GM18520 (cell line): ENCODE results near the gene ISLR.

ENCODE experiments used
- ATAC-seq: cut with Tn5 transposase; IDR thresholded peaks from one replicate; pipeline ENCODE4 v1.9.1; 2021; ENCODE audit not compliant: unreplicated experiment

The ISLR gene

DNA sequence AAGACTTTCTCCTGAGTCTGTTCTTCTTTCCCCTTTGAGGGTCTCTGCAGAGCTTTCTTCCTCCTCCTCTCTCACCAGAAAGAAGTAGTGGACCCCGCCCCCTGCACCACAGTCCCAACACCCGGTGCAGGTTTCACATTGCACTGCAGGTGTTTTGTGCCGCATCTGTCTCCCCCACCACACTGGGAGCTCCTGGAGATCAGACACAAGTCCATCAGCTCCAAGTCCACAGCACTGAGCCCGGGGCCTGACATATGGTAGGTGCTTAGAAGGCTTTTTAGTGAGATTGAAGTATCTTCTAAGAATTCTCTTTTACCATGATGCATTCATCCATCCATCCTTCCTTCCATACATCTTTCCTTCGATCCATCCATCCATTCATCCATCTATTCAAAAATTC lies 19.2 kb downstream of the ISLR start:
- ATAC-seq: no peak

DNA sequence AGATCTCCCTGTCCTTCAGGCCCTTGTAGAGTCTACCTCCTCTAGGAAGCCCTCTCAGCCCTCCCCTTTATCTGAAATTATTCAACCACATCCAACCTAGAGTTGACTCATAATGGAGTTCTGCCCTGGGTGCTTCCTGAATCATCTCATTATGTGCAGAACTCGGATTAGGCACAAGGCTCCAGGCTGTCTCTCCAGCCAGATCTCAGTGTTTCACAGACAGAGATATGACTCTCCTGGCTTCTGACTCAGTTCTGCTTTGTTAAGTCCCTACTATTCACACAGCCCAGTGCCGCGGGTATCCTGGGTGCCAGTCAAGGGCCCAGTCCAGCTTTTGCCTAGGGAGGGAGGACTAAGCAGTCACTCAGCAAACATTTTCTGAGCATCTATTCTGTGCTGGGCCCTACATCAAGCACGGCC lies 19.8 kb downstream of the ISLR start:
- no peak for ATAC-seq

DNA sequence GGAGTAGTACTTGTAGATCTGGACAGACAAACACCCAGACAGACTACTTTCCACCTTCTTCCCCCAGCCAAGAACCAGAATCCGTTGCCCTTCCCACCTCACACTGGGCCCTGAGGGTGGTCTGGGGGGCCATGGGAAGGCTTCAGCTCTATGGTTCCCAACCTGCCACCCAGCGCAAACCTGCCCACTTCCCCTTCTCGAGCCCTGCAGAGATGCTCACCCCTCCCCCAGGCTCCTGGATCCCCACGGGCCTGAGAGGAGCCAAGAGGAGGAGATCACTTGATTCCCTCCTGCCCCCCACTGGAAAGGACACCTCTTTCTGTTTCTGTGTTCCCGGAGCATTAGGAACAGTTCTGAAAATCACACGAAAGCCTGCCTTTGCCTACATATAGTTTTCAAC lies 20.4 kb downstream of the ISLR start:
- ATAC-seq: no peak

DNA sequence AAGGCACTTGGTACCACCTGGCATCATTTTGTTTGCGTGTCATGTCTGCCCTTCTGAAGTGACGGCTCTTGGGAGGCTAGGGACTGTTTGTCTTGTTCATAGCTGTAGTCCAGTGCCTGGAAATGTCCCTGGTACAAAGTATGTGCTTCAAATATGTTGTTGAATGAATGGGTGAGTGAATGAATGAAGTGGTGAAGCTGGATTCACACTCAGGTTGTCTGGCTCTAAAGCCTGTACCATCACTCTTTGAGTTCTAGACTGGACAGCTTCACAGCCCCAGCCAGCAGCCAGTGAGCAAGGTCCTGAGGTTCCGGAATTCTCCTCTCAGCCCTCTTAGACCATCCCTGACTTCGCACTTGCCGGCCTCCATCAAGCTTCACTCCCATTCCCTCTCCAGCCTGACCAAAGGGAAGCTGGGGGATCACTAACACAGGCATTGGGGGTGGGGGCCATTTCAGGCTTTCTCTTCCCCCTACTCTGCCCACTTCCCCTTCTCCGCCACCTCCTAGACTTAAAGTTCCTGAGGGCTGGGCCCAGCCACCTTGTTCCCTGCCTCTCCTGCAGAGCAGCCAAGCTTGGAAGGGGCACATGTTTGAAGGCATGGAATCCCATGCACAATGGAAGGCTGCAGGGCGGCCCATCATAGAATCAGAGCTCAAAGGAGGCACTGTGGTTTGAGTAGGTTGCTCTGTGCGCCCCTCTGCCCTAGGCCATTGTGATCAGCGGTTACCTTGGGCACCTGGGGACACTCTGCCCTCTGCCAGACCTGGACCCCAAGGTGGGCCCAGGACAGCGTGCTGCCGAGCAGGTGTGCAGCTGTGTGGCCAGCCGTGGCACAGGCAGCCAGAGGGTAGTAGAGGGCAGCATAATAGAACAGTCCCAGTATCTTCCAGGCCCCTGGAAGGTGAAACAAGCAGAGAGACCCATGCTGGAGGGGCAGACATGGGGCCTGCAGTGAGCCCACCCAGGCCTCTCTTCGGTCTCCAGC lies 21.4 kb downstream of the ISLR start:
- no peak for ATAC-seq

DNA sequence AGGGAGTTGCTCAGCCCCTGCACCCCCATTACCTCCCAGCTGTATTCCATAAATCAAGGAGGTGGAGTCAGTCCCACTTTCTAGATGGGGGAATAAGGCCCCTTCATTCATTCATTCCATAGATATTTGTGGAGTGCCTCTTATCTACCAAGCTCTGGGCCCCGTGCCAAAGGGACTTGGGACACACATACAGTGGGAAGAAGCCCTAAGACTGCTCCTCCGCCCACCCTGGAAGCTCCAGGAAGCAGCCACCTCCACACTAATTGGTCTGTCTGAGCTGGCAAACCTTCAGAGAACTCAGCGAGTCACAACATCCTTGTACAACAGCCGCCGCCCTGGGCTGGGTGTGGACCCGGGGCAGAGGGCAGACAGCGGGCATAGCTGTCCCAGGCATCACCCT lies 22.7 kb downstream of the ISLR start:
- ATAC-seq: no peak

DNA sequence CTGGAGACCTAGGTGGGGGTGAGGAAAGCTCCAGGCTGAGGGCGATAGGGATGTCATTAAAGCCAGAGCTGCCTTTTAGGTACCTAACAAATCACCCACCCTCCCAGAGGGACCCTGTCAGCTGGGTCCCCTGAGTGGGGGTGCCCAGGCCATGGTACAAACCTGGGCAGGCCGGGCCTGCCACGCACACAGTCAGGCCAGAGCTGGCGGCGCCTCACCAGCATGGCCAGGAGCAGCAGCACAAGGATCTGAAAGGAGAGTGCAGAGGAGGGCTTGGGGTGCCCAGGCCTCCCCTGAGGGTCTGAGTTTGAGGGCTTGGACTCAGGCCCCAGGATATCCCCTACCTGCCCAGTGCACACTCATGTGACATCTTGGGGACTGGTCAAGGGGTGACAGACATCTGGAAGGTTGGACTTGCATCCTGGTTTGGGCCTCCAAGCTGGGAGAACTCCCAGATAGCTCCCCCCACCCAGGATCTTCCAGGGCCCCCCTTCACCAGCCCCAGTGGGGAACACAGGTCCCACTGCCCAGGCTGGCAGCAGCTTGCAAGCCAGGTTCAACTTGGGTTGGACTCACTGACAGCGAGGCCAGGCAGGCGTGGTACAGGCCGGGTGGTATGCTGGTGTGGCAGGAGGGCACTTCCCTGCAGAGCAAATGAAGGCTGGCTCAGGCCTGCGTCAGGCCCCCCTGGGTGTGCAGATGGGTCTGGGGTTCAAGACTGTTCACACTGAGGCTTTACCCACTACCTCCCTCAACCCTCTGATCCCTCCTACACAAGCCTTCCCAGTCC lies 23.9 kb downstream of the ISLR start:
- ATAC-seq: no peak

DNA sequence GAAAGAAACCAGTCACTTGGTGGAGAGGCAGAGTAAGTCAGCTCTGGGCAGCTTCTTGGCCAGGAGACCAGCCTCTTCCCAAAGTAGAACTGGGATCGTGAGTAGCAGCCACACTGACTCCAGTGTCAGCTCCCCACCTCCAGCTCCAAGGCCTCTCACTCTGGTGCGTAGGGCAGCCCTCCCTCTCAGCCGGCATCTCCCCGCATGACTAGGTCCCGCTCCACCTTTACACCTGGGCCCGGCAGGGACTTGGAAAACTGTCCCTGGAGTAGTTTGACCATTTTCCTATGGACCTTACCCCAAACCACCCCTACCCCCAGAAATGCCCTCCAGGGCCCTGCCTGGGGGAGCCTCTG lies 25.8 kb downstream of the ISLR start:
- ATAC-seq: no peak

DNA sequence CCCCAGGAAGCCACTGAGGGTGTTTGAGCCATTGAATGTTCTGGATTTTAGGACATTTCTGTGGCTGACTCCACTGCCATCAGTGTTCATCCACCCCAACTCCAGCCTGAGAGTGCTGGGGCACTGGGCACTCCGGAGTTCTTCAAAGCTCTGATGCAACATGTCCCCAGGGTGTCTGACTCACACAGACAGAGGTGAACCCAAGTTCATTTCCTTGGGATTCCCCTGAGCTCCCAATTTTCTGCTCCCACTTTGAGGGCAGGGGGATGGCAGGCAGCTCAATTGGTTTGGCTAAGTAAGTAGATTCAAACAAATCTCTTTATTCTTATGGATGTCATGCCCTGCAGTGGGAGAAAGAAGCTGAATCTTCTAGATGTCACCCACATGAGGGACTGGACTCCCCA lies 26.9 kb downstream of the ISLR start:
- no peak for ATAC-seq

DNA sequence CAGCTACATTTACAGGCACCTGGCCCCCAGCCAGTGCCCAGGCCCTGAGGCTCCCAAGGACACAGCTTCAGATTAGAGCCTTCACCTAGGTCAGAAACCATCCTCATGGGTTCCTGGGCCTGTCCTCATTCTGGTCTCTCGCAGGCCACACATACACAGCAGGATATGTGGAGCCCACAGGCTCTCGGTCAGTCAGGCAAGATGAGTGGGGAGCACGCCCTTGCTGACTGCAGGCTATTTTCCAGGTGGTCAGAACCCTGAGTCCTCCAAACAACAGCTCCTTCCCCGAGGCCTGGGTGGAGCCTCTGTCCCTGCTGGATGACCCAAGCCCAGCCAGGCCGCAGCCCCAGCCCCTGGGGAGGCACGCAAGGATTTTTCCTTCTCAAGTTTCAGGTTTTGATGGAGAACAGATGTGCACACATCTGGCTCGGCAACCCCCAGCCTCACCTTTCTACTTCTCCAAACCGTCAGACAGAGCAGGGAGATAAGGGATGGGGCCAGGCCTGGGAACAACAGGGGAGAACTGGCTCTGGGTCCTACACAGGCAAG lies 27.4 kb downstream of the ISLR start:
- ATAC-seq: no peak

DNA sequence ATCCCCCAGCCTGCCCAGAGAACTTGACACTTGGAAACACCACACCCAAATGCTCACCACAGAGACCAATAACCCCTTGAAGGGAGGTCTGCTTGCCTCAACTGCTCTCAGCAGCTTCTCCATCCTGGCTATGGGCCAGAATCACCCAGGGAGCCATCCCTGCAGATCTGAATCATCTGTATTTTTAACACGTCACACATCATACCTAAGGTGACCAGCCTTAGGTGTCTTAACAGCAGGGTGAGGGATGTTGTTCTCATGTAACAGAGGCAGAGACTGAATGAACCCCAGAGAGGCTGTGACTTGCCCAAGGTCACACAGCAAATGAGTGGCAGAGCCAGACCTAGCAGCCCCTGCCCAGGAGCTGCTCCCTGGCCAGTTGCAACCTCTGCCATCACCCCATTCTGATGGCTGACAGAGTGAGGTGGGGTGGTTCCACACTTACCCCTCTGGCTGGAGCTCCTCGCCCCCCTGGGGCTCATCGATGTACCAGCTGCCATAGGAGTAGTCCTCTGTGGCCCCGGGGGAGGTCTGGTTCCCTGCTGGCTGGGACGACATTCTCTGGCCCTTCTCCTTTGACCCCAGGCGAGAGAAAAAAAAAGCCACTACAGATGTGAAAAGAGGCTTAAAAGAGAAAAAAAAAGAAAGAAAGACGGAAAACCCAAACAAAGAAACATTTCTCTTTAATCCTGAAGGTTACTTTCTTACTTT lies 28.4 kb downstream of the ISLR start:
- no peak for ATAC-seq

DNA sequence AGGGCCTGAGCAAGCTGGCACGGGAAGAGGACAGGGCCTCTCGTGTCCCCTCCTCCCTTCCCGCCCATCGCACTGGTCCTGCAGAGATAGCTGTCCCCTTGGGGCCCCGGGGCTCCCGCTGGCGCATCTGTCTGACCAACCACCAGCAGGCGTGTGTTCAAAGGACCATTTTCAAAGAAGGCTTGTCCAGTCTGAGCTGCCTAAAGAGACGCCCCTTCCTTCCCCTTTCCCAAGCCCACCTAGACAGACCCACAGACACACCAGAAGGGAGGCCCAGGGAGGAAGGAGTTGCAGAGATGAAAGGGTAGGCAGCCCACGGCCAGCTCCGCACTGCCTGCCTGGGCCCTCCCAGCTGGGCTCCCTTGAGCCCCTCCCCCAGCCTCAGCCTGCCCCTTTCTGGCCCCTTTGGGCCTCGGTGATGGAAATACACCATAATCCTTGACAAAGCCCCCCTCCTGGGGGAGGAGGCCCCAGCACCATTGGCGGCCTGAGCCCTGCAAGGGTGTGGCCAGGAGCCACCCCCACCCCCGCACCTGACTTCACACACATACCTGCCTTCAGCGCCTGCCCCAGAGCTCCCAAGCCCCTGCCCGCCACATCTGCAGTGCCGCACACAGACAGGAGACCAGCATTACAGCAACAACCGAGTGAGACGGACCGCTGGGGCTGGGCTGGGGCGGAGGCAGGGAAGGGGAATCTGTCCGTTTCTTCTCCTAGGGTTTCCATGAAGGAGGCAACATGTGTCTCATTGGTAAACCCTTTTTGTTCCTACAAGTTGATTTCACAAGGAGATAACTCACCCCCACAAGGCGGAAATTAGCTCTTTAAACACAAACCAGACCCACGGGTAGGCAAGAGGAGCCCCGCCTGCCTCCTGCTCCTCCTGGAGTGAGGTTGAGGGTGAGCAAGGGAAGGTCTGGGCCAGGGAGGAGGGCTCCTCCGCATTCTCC lies 29.2 kb downstream of the ISLR start, which contains the start of gene STRA6:
TSS of gene STRA6 (minus strand) at position 336 of the 950 bp plus-strand sequence. CDS start 520 bp downstream, outside the sequence.
- no peak for ATAC-seq

DNA sequence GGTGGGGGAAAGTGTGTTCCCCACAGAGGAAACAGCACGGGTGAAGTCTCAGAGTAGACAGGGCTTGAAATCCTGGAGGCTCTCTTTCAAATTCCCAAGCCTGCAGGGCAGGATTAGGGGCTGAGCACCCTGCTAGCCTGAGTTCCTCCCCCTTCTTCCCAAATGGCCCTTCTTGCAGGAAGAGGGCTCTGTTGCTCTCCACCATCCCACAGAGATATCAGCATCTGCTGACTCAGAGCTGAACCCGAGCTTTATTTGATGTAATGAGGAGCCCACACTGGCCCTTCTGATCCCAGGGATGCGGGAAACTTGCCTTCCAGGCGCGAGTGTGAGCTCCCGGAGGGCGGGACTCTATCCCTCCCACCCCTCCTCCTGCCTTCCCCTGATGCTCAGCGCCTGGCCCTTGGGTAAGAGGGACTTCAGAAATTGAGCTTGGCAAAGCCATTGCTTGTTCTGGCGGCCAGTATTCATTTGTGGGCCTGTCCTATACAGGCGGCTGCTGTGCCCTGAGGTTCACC lies 30.5 kb downstream of the ISLR start:
- ATAC-seq: no peak

DNA sequence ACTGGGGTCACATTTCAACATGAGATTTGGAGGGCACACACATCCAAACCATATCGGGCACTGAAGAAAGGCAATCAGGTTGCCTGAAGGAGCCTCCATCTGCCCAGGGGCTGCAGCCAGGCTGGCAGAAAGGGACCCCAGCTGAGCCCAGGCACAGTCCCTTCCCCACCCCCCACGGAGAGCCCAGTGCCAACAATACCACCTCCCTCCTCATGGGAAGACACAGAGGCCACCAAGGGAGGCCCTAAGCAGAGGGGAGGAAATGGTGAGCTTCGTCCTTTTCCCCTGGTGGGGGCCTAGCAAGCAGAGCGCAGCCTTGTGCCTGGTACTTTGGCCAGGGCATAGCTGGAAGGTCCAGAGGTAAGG lies 32.1 kb downstream of the ISLR start:
- no peak for ATAC-seq

DNA sequence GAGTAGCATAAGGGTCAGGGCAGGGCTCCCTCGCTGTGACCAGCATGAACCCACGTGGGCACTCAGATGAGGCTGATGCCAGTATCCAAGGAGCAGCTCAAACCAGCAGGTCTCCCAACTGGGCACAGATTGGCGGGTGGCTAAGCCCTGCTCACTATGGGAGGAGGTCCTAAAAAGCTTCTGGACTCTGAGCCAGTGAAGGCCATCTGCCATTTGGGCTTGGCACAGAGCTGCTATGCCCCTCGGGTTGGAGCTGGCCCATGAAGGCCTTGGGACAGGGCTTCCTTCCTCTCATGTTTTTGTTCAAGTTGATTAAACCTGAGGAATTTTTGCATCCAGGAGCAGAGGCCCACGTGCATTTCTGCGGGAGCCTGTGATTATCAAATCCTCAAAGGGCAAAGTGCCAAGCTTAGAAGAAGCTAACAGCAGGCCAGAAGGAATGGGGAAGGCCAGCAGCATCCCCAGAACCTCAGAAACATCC lies 33.3 kb downstream of the ISLR start:
- ATAC-seq: no peak

DNA sequence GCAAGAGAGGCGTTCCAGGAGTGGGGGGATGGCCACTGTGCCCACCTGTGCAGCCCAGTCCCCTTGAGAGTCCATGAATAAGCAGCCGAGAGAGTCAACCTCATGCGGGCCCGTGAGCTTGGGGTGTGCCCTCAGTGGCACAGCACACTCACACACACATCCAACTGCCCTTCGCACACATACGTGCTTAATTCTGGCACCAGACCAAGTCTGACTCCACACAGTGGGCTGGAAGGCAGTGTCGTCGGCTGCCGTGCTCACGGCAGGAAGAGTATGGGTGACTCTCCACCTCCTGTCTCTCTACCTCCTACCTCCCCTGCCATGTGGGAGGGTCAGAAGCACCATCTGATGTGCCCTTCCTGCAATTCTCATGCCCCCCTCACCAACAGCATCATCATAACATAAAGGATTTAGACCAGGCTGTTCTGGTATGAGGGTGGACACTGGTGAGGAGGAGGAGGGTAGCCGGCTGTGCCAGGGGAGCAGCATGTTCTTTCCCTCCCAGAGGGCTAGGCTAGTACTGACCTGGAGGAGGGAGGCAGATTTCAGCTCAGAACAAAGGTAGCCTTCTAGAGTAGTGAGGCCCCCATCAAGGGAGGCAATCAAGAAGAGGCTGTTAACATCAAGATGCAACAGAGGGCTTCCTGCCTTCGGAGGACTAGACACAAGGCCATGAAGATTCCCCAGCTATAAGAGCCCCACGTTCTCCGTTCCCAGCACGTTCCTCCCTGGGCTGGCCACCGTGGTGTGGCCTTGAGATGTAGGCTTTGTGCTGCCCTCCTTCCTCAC lies 34.3 kb downstream of the ISLR start:
- ATAC-seq: no peak

DNA sequence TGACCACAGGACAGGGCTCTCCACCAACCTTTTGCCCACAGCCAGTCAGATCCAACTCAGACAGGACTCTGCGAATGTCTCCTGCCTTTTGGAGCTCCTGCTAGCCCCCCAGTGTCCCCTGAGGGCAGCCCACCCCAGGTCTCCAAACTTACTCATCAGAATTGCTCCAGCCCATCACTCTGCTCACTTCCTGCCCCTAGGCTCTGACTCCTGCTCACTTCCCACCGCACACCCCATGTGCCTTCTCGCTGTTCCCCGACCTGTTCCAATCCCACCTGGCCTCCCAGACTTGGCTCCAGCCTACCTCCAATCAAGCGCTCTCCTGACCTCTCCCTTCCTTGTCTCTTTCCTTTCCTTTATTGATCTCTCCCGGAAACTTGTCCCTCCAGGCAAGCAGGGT lies 35.0 kb downstream of the ISLR start:
- no peak for ATAC-seq

DNA sequence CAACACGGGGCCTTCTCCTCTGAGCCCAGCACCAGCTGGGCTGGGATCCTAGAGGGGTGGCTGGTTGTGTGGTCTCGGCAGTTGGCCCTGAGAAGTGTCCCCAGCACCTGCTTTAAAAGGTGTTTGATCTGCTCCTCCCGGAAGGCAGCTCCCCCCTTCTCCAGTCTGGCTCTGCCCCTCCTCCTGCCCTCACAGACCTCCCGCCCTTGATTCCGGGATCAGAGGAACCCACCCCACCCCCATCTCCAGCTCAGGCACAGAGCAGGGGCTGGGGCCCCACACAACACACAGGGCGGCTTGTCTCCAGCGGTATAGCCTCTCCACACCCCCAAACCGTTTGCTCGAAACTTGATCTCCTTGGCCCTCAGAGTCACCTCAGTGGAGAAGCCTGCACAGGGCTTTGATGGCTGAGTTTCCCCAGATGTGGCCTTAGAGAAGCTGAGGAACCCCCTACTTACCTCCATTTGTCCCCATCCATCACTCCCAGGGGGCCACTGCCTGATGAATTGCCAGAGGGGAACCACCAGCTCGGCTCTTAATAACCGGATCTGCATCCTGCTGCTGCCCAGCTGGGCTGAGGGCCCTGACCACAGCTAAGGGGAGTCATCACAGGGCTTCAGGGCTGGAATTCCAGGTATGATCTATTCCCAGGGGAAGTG lies 35.5 kb downstream of the ISLR start:
- ATAC-seq: no peak

DNA sequence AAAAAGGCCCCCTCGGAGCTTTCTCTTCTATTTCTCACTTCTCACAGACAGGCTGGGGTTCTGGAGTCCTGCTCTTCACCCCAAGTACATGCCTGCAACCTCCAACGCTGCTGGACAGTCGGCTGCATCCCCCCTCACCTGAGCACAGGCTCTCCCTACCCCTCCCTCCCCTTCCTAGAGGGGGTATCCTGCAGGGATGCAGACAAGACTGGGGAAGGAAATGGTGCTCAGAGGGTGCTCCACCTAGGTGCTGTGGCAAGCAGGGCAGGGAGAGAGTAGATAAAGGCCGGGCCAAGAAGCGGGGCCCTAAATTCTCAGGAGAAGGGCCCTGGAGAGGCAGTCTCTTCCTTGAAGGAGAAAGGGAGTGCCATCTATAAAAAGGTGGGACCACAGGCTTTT lies 36.0 kb downstream of the ISLR start:
- ATAC-seq: no peak
